ENCODE data around the gene ZNF311. TPM values are rescaled to one million over a fixed set of nuclear protein-coding genes. Genes with fewer than 3 reads are reported as not detected.
"Not testable (repeated sequence)": the region's sequence is repeated elsewhere in the genome, so short reads cannot be mapped to it uniquely, and the experiment has no call there.

Gene ZNF311
- total and polyA plus RNA-seq, 9 of the 15 experiments (the other 6 are each of a cell fraction or from before 2014, with no cell fraction given), result 5.1 to 10.0 (median 7.5) TPM

GRCh38 chr6:28970056-28970455 lies 35.1 kb downstream of the ZNF311 start:
- ATAC-seq; DNase-seq (ENCODE audit: extremely low read depth in 1 of 4, low spot score in 3 of 4); in situ Hi-C loops (cut with MboI); CTCF ChIA-PET (ENCODE audit: low intra/inter-chr PET ratio); H4K20me1 ChIP-seq (replicated peaks; ENCODE audit: control insufficient read depth, insufficient read depth, low read length); H3K9me1 ChIP-seq (ENCODE audit: control insufficient read depth, insufficient read depth, low read length); H3K4me2 ChIP-seq (ENCODE audit: insufficient read depth, low read length); H3K27me3 ChIP-seq (ENCODE audit: control insufficient read depth in 2 of 2, insufficient read depth in 2 of 2, low read length in 2 of 2); H3K79me2 ChIP-seq (ENCODE audit: control insufficient read depth, insufficient read depth, low read length); intact Hi-C loops (cut with micrococcal nuclease); H3K9ac ChIP-seq (ENCODE audit: insufficient read depth in 1 of 2, low read depth in 2 of 2, low read length in 2 of 2); FAIRE-seq; H3K27ac ChIP-seq (ENCODE audit: extremely low read depth, low read depth, low read length); H3K36me3 ChIP-seq (ENCODE audit: control insufficient read depth, insufficient read depth, low read length); H2AFZ ChIP-seq (ENCODE audit: low read depth, low read length); H3K4me3 ChIP-seq; BruUV-seq (replicated peaks): not testable (repeated sequence)
- WGBS (ENCODE audit: insufficient coverage, low coverage, missing lambda C conversion rate), result 76% methylated on average over 19 of the region's 21 CpGs
- POLR2A ChIA-PET, result interaction anchor here (1.0 to 2.1 kb wide), 3 partner anchors 9 to 47 kb away, joined by 3 to 17 read pairs (median 3); no protein-coding TSS in a partner anchor
- H3K4me1 ChIP-seq (replicated peaks in 1 of 2; ENCODE audit: control insufficient read depth in 2 of 2, insufficient read depth in 2 of 2, low read length in 2 of 2), result peaks cover 9 to 10% of the 10 kb centered on the region in 2 experiments
- peaks cover 21% of the 10 kb centered on the region for H3K9me3 ChIP-seq (replicated peaks; ENCODE audit: control insufficient read depth, insufficient read depth, low read depth, low read length)

- BruUV-seq (replicated peaks), result no TSS peak
- in situ Hi-C loops (cut with MboI) (no loop called here), intact Hi-C loops (cut with micrococcal nuclease) (no loop called here)
- TF ChIP-seq ZNF668 (CRISPR knock-in tag; IDR thresholded peaks at IDR 0.05), result no peak
- TF ChIP-seq ZBTB33 (CRISPR knock-in tag; IDR thresholded peaks at IDR 0.05), result peak; percentile 84
- 89% methylated on average over 15 of the region's 15 CpGs for WGBS (ENCODE audit: insufficient coverage, low coverage, missing lambda C conversion rate)
- Histone ChIP-seq H3K4me3 (no peak overlapping the region), H3K36me3 (ENCODE audit: control insufficient read depth, insufficient read depth, low read length) (no peaks in the 10 kb centered on the region), H2AFZ (ENCODE audit: low read depth, low read length) (0 out of 2 replicates have a peak overlapping the region, but pooled peaks have one; percentile 23), H3K4me1 (replicated peaks in 1 of 2; ENCODE audit: control insufficient read depth in 2 of 2, insufficient read depth in 2 of 2, low read length in 2 of 2) (peaks cover 1 to 7% of the 10 kb centered on the region in 2 experiments; a peak in 4 of 5 replicates), H3K4me2 (ENCODE audit: insufficient read depth, low read length) (no peak overlapping the region), H4K20me1 (replicated peaks; ENCODE audit: control insufficient read depth, insufficient read depth, low read length) (no peaks in the 10 kb centered on the region), H3K27me3 (ENCODE audit: control insufficient read depth in 2 of 2, insufficient read depth in 2 of 2, low read length in 2 of 2) (no peaks in the 10 kb centered on the region), H3K9ac (ENCODE audit: insufficient read depth in 1 of 2, low read depth in 2 of 2, low read length in 2 of 2) (no peak overlapping the region), H3K9me3 (replicated peaks; ENCODE audit: control insufficient read depth, insufficient read depth, low read depth, low read length) (peaks cover 21% of the 10 kb centered on the region), H3K27ac (ENCODE audit: extremely low read depth, low read depth, low read length) (no peak overlapping the region), H3K9me1 (ENCODE audit: control insufficient read depth, insufficient read depth, low read length) (no peaks in the 10 kb centered on the region), H3K79me2 (ENCODE audit: control insufficient read depth, insufficient read depth, low read length) (no peaks in the 10 kb centered on the region)
- ChIA-PET CTCF (ENCODE audit: low intra/inter-chr PET ratio) (no interaction called here), POLR2A (interaction anchor here (0.8 to 2.1 kb wide), 3 partner anchors 11 to 46 kb away, joined by 3 to 17 read pairs (median 3); no protein-coding TSS in a partner anchor)
- ATAC-seq (no peak), FAIRE-seq (no peak), DNase-seq (ENCODE audit: extremely low read depth in 1 of 4, low spot score in 3 of 4) (no peak)
These were observed 36.0 kb downstream of the ZNF311 start for GRCh38 chr6:28969129-28969528.
